ENCODE results near the gene KRAS. TPM values are rescaled to one million over a fixed set of nuclear protein-coding genes. Genes with fewer than 3 reads are reported as not detected.

KRAS gene
- total and polyA plus RNA-seq, 2 of the 4 experiments (the other 2 are of a cell fraction): 9.3 to 10.7 TPM

GRCh38 chr12:25271486-25272098 is 20.9 kb upstream of the KRAS start:
- TF ChIP-seq ELK1 (IDR thresholded peaks at IDR 0.05; ENCODE audit: borderline replicate concordance, low read depth, low read length) (no peak), FOS (IDR thresholded peaks at IDR 0.05; ENCODE audit: low read depth, low read length) (no peak), CHD1 (IDR thresholded peaks at IDR 0.05; ENCODE audit: low read depth, low read length) (no peak), MAZ (IDR thresholded peaks at IDR 0.05; ENCODE audit: borderline replicate concordance, low read depth, low read length) (no peak), CEBPB (IDR thresholded peaks at IDR 0.05; ENCODE audit: low read depth, low read length) (no peak), SMC3 (IDR thresholded peaks at IDR 0.05; ENCODE audit: low read depth, low read length) (no peak), MAFK (IDR thresholded peaks at IDR 0.05; ENCODE audit: low read depth, low read length) (no peak), RAD21 (IDR thresholded peaks at IDR 0.05; ENCODE audit: low read length) (no peak), RCOR1 (IDR thresholded peaks at IDR 0.05; ENCODE audit: insufficient replicate concordance, low read length) (no peak)
- H3K56ac ChIP-seq (ENCODE audit: extremely low read depth, insufficient read depth, low read length): no peak overlapping the region
- H2AK5ac ChIP-seq (ENCODE audit: low read depth, low read length): no peak overlapping the region
- no peaks in the 10 kb centered on the region for H3K9me3 ChIP-seq (ENCODE audit: control insufficient read depth, insufficient read depth, low read length)
- ChIA-PET POLR2A (ENCODE audit: unreplicated experiment) (no interaction called here), CTCF (no interaction called here)
- H3K27ac ChIP-seq (ENCODE audit: insufficient read depth, low read length): no peak overlapping the region
- peaks cover 3% of the 10 kb centered on the region; the same call in 1 of the 2 replicates for H4K20me1 ChIP-seq (ENCODE audit: insufficient read depth, low read length)
- H3K4me1 ChIP-seq (ENCODE audit: control insufficient read depth, insufficient read depth, low read length): peaks cover 4% of the 10 kb centered on the region
- intact Hi-C loops (cut with micrococcal nuclease) (no loop called here), in situ Hi-C loops (cut with MboI; ENCODE audit: low sequenced_read_pairs) (no loop called here), dilution Hi-C loops (cut with HindIII; ENCODE audit: low sequenced_read_pairs, unreplicated experiment) (no loop called here)
- H2BK15ac ChIP-seq (ENCODE audit: low read depth, low read length): no peak overlapping the region
- H2AFZ ChIP-seq (replicated peaks; ENCODE audit: low read length, poor library complexity): no peak overlapping the region
- H3K36me3 ChIP-seq (ENCODE audit: control insufficient read depth, insufficient read depth, low read length): no peaks in the 10 kb centered on the region
- H4K91ac ChIP-seq (ENCODE audit: insufficient read depth, low read depth, low read length): no peak overlapping the region
- H3K18ac ChIP-seq (ENCODE audit: low read depth, low read length): no peak overlapping the region
- no peak overlapping the region for H2BK5ac ChIP-seq (ENCODE audit: low read depth, low read length, poor library complexity, severe bottlenecking)
- no peaks in the 10 kb centered on the region; the same call in 1 of the 2 replicates for H3K27me3 ChIP-seq (ENCODE audit: control insufficient read depth, insufficient read depth, low read length)
- H3K4me2 ChIP-seq (ENCODE audit: low read depth, low read length): no peak overlapping the region
- H2BK20ac ChIP-seq (ENCODE audit: low read depth, low read length): no peak overlapping the region
- H2BK120ac ChIP-seq (ENCODE audit: low read depth, low read length): no peak overlapping the region
- H4K8ac ChIP-seq (ENCODE audit: low read depth in 2 of 2, low read length in 2 of 2): no peak overlapping the region
- H4K5ac ChIP-seq (ENCODE audit: low read depth, low read length): no peak overlapping the region
- ATAC-seq (ENCODE audit: low read depth) (no peak), DNase-seq (no peak)
- H3K4ac ChIP-seq (ENCODE audit: low read depth, low read length): no peak overlapping the region
- H3K9ac ChIP-seq (ENCODE audit: low read depth, low read length): no peak overlapping the region
- H3K9me1 ChIP-seq (ENCODE audit: insufficient read depth, low read length): no peaks in the 10 kb centered on the region
- H3K14ac ChIP-seq (replicated peaks; ENCODE audit: low read depth, low read length): no peak overlapping the region
- no peak overlapping the region for H2AK9ac ChIP-seq (replicated peaks; ENCODE audit: low read depth, low read length, poor library complexity)
- no peak overlapping the region for H3K4me3 ChIP-seq (ENCODE audit: insufficient read depth, low read depth, low read length)
- no CpG with 5 or more reads among the region's 4 CpGs for WGBS, 2 experiments (ENCODE audit: extremely low coverage in 2 of 2, insufficient read length in 1 of 2)
- BruUV-seq (replicated peaks): no TSS peak
- no peaks in the 10 kb centered on the region for H3K79me1 ChIP-seq (ENCODE audit: low read depth in 1 of 2, low read length in 2 of 2)
- H3K23ac ChIP-seq (ENCODE audit: low read depth, low read length): no peak overlapping the region
